Prostate gland (tissue), 2 donors: ENCODE results near the gene RAP1GDS1. TPM values are rescaled to one million over a fixed set of nuclear protein-coding genes. Genes with fewer than 3 reads are reported as not detected.
"Not testable (repeated sequence)": the region's sequence is repeated elsewhere in the genome, so short reads cannot be mapped to it uniquely, and the experiment has no call there.

Source experiments
- DNase-seq: peaks from one replicate; pipeline ENCODE4 v3.0.0-alpha.2; 2019; ENCODE audit warnings: low spot score
- H3K27ac ChIP-seq, 2 donors: fragments of 200-600 bp; sonication (generic); 2 replicates each; pipeline ENCODE4 v1.5.1; 2017 to 2019
- H3K27me3 ChIP-seq: fragments of 200-600 bp; sonication (generic); replicated peaks from 2 replicates; pipeline ENCODE4 v1.5.1; 2019; ENCODE audit not compliant: insufficient read depth
- H3K36me3 ChIP-seq, 2 donors: fragments of 200-600 bp; sonication (generic); 1 replicate in 1 of 2; 2 replicates in 1 of 2; pipeline versions ENCODE4 v1.5.1 to v1.8.1; 2017 to 2019
- H3K4me1 ChIP-seq: fragments of 200-600 bp; sonication (generic); replicated peaks from 2 replicates; pipeline ENCODE4 v1.5.1; 2019
- H3K4me3 ChIP-seq, 2 donors: fragments of 200-600 bp; sonication (generic); 2 replicates each; pipeline ENCODE4 v1.5.1; 2017 to 2019
- H3K9me3 ChIP-seq: fragments of 200-600 bp; sonication (generic); 2 replicates; pipeline ENCODE4 v1.5.1; 2017
- POLR2A ChIP-seq: fragments of 450-650 bp; IDR thresholded peaks from one replicate; pipeline ENCODE4 v1.6.1; 2016; ENCODE audit warnings: antibody characterized with exemption, mild to moderate bottlenecking
- POLR2AphosphoS5 ChIP-seq: sonication (generic); formaldehyde crosslinking; IDR thresholded peaks from one replicate; pipeline ENCODE4 v1.6.1; 2017; ENCODE audit warnings: antibody characterized with exemption
- WGBS: methylation state at CpG from one replicate; pipeline ENCODE4 v1.1.5; 2018; 5-methylcytosine and 5-hydroxymethylcytosine counted together
- intact Hi-C: fragments of 100-400 bp; cut with DNase I; formaldehyde crosslinking; loops from one replicate; pipeline ENCODE4 v1.14.2; 2022
- total RNA-seq, 2 donors: library from RNA; depleted of rRNA; stranded (reverse); fragments of >200 nt; gene quantifications; one replicate each; pipeline ENCODE4 v1.1.0, GENCODE V29; 2016
- TF ChIP-seq, protein P1 (sequence below), 4 experiments: fragments of 200-600 bp in 2 of 4; fragments of 450-650 bp in 2 of 4; sonication (generic) in 2 of 4; IDR thresholded peaks; 1 replicate in 3 of 4; 2 replicates in 1 of 4; pipeline ENCODE4 v1.5.1; 2016 to 2019; ENCODE audit warnings: antibody characterized with exemption in 4 of 4, mild to moderate bottlenecking in 2 of 4, moderate library complexity in 2 of 4

Gene RAP1GDS1
- total RNA-seq, 2 donors from 2014 or later: 16.5 to 34.5 TPM

DNA sequence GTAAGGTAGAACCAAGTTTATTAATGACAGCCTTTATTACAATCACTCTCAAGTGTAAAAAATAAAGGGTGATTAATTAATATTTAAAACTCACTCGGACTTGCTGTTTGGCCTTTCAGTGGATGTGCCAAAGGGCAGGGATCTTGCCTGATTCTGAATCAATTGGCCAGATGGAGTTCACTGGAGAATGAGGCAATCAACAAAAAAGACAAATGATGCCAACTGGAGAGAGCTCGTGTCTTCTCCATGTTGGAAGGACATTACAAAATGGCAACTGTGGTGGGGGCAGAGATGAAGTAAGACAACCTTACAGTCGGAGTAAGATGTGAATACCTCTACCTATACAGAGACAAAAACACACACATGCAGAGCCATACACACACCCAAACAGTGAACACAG is 209.2 kb downstream of the RAP1GDS1 start:
- Histone ChIP-seq H3K36me3 (no peaks in the 10 kb centered on the region), H3K27me3 (no peaks in the 10 kb centered on the region), H3K27ac (no peak overlapping the region), H3K9me3 (no peaks in the 10 kb centered on the region), H3K4me3 (no peak overlapping the region), H3K4me1 (no peaks in the 10 kb centered on the region)
- intact Hi-C loops: loop anchor here (5.0 kb wide), 1 partner anchor 457 kb away; the partner anchor contains the start of gene EIF4E
- DNase-seq: no peak
- TF ChIP-seq POLR2AphosphoS5: no peak
- TF ChIP-seq, protein P1, sequence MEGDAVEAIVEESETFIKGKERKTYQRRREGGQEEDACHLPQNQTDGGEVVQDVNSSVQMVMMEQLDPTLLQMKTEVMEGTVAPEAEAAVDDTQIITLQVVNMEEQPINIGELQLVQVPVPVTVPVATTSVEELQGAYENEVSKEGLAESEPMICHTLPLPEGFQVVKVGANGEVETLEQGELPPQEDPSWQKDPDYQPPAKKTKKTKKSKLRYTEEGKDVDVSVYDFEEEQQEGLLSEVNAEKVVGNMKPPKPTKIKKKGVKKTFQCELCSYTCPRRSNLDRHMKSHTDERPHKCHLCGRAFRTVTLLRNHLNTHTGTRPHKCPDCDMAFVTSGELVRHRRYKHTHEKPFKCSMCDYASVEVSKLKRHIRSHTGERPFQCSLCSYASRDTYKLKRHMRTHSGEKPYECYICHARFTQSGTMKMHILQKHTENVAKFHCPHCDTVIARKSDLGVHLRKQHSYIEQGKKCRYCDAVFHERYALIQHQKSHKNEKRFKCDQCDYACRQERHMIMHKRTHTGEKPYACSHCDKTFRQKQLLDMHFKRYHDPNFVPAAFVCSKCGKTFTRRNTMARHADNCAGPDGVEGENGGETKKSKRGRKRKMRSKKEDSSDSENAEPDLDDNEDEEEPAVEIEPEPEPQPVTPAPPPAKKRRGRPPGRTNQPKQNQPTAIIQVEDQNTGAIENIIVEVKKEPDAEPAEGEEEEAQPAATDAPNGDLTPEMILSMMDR (IDR thresholded peaks at IDR 0.05): no peak
- TF ChIP-seq POLR2A: no peak
- 89% methylated on average over 3 of the region's 3 CpGs for WGBS

DNA sequence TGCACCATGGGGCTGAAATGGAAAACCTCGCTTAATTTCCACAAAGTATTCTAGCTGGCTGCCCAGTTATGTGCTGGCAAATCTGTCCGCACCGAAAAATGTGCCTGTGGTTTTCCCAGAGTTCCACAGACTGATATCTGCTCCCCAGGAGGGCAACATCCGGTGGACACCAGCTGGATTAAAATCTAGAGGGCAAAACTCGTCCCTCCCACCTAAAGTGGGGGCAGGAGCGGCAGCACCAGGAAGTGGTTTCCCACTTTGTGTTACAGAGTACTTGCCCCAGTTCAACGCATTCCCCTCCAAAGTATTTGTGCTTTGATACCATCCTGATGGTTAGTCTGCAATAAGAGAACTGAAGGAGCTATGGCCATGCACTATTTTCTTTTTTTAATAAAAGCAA is 209.6 kb downstream of the RAP1GDS1 start:
- WGBS: 93% methylated on average over 7 of the region's 7 CpGs

GRCh38 chr4:98473046-98473445 is 211.9 kb downstream of the RAP1GDS1 start:
- no peak for DNase-seq
- intact Hi-C loops: loop anchor here (5.0 kb wide), 1 partner anchor 454 kb away; the partner anchor contains the start of gene EIF4E
- 89% methylated on average over 5 of the region's 5 CpGs for WGBS
- Histone ChIP-seq H3K27me3 (no peaks in the 10 kb centered on the region), H3K9me3 (no peaks in the 10 kb centered on the region), H3K27ac (no peak overlapping the region), H3K36me3 (no peaks in the 10 kb centered on the region), H3K4me3 (no peak overlapping the region), H3K4me1 (no peaks in the 10 kb centered on the region)
- TF ChIP-seq, protein P1 (IDR thresholded peaks at IDR 0.05): no peak
- TF ChIP-seq POLR2A (no peak), POLR2AphosphoS5 (no peak)

More for the DNA sequence above, 209.6 kb downstream of the RAP1GDS1 start:
- no peaks in the 10 kb centered on the region for H3K27me3 ChIP-seq
- no peak overlapping the region for H3K4me3 ChIP-seq
- no peak for DNase-seq
- no peaks in the 10 kb centered on the region for H3K4me1 ChIP-seq
- TF ChIP-seq POLR2A: no peak
- H3K9me3 ChIP-seq: no peaks in the 10 kb centered on the region
- H3K27ac ChIP-seq: no peak overlapping the region
- H3K36me3 ChIP-seq: no peaks in the 10 kb centered on the region
- intact Hi-C loops: loop anchor here (5.0 kb wide), 1 partner anchor 456 kb away; the partner anchor contains the start of gene EIF4E

DNA sequence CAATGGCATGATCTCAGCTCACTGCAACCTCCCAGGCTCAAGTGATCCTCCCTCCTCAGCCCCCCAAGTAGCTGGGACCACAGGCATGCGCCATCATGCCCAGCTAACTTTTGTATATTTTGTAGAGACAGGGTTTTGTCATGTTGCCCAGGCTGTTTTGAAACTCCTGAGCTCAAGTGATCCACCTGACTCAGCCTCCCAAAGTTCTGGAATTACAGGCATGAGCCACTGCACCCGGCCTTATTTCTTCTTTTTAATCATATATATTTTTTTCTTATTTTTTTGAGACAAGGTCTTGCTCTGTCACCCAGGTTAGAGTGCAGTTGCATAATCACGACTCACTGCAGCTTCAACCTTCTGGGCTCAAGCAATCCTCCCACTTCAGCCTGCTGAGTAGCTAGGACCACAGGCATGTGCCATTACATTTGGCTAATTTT is 213.2 kb downstream of the RAP1GDS1 start:
- Histone ChIP-seq H3K36me3 (no peaks in the 10 kb centered on the region), H3K27me3 (no peaks in the 10 kb centered on the region), H3K9me3 (no peaks in the 10 kb centered on the region), H3K27ac (no peak overlapping the region), H3K4me3 (no peak overlapping the region), H3K4me1 (no peaks in the 10 kb centered on the region)
- intact Hi-C loops: loop anchor here (5.0 kb wide), 1 partner anchor 453 kb away; the partner anchor contains the start of gene EIF4E
- TF ChIP-seq, protein P1 (IDR thresholded peaks at IDR 0.05): no peak
- TF ChIP-seq POLR2A: no peak
- TF ChIP-seq POLR2AphosphoS5: no peak
- WGBS: 72% methylated on average over 3 of the region's 3 CpGs
- no peak for DNase-seq

DNA sequence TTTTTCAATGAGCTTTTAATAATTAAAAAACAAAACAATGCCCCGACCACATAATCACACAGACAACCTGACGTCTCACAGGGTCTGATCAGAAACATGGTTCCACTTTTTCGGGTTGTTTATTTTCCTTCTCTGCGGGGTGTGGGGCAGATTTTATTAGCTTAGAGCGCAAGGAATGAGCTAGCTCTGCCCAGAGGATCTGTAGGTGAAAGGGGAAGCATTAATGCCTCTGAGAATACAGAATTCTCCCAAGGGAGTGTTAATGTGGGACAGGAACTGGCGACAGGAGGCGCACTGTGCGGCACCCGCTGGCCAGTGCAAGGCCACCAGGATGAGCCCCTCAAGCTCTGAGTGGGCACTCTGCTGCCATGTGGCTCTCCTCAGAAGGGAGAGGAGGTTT is 215.7 kb downstream of the RAP1GDS1 start:
- Histone ChIP-seq H3K4me1 (no peaks in the 10 kb centered on the region), H3K4me3 (no peak overlapping the region), H3K27ac (no peak overlapping the region), H3K36me3 (no peaks in the 10 kb centered on the region), H3K27me3 (no peaks in the 10 kb centered on the region), H3K9me3 (no peaks in the 10 kb centered on the region)
- TF ChIP-seq, protein P1 (IDR thresholded peaks at IDR 0.05): no peak
- TF ChIP-seq POLR2A (no peak), POLR2AphosphoS5 (no peak)
- 93% methylated on average over 9 of the region's 9 CpGs for WGBS
- no peak for DNase-seq
- intact Hi-C loops: no loop called here

- H3K9me3 ChIP-seq, H3K4me1 ChIP-seq, H3K27me3 ChIP-seq, H3K27ac ChIP-seq, DNase-seq, H3K4me3 ChIP-seq, H3K36me3 ChIP-seq, intact Hi-C loops: not testable (repeated sequence)
- WGBS: 69% methylated on average over 2 of the region's 2 CpGs
Observed at GRCh38 chr4:98479590-98479989, 218.4 kb downstream of the RAP1GDS1 start.
